PC-3 (cell line): ENCODE data around the gene RAB31. TPM values are rescaled to one million over a fixed set of nuclear protein-coding genes. Genes with fewer than 3 reads are reported as not detected.

Source experiments
- ATAC-seq: fragments of 200-7000 bp; cut with Tn5 transposase; 2 replicates; pipeline ENCODE4 v1.9.1; 2020; ENCODE audit warnings: mild to moderate bottlenecking, moderate library complexity
- BruUV-seq: library from RNA; stranded (reverse); fragments of 400-500 nt; replicated peaks from 2 replicates; lab custom pipeline; 2021; lab: Mats Ljungman, UMichigan
- CTCF ChIA-PET: fragments of 300-600 bp; sonication (Branson Sonifier 250); formaldehyde crosslinking; loops from one replicate; lab custom pipeline; 2022; ENCODE audit warnings: antibody characterized with exemption; lab: Charles Lee
- POLR2A ChIA-PET: fragments of 300-600 bp; sonication (Branson Sonifier 250); formaldehyde crosslinking; loops from one replicate; lab custom pipeline; 2022; ENCODE audit warnings: antibody characterized with exemption; ENCODE audit not compliant: unreplicated experiment; lab: Charles Lee
- DNase-seq: peaks from one replicate; pipeline ENCODE4 v3.0.0-alpha.2; 2015
- H2AFZ ChIP-seq: fragments of 300-600 bp; sonication (generic); 2 replicates; pipeline ENCODE4 v1.6.0; 2016; ENCODE audit warnings: antibody characterized with exemption, low read length
- H3F3A ChIP-seq: fragments of 300-600 bp; sonication (generic); one replicate; pipeline ENCODE4 v1.6.0; 2017; ENCODE audit warnings: antibody characterized with exemption, low read length, control low read depth, mild to moderate bottlenecking; ENCODE audit not compliant: unreplicated experiment
- H3K27ac ChIP-seq: fragments of 300-600 bp; sonication (generic); 2 replicates; pipeline ENCODE4 v1.5.1; 2016; ENCODE audit warnings: mild to moderate bottlenecking, low read length
- H3K27me3 ChIP-seq: fragments of 300-600 bp; sonication (generic); 2 replicates; pipeline ENCODE4 v1.6.1; 2016; ENCODE audit warnings: low read length, mixed read lengths
- H3K36me3 ChIP-seq: fragments of 300-600 bp; sonication (generic); 2 replicates; pipeline ENCODE4 v1.6.1; 2016; ENCODE audit warnings: low read depth, mixed run types, low read length, mixed read lengths
- H3K4me1 ChIP-seq: fragments of 300-600 bp; sonication (generic); 2 replicates; pipeline ENCODE4 v1.5.1; 2016; ENCODE audit warnings: low read length; ENCODE audit not compliant: insufficient read depth
- H3K4me2 ChIP-seq: fragments of 300-600 bp; sonication (generic); 2 replicates; pipeline ENCODE4 v1.6.0; 2016; ENCODE audit warnings: low read length
- H3K4me3 ChIP-seq: fragments of 300-600 bp; sonication (generic); 2 replicates; pipeline ENCODE4 v1.5.1; 2016; ENCODE audit warnings: mild to moderate bottlenecking, low read length, mixed read lengths
- H3K79me2 ChIP-seq: fragments of 300-600 bp; sonication (generic); 2 replicates; pipeline ENCODE4 v1.6.1; 2017; ENCODE audit warnings: low read length, mixed read lengths
- H3K9ac ChIP-seq: fragments of 300-600 bp; sonication (generic); 2 replicates; pipeline ENCODE4 v1.6.0; 2016; ENCODE audit warnings: mild to moderate bottlenecking, low read length
- H3K9me2 ChIP-seq: fragments of 300-600 bp; sonication (generic); replicated peaks from 2 replicates; pipeline ENCODE4 v1.6.1; 2016; ENCODE audit warnings: mixed run types, low read length, mixed read lengths
- H3K9me3 ChIP-seq: fragments of 300-600 bp; sonication (generic); 2 replicates; pipeline ENCODE4 v1.6.1; 2016; ENCODE audit warnings: low read length, mixed read lengths
- H4K20me1 ChIP-seq: fragments of 300-600 bp; sonication (generic); 2 replicates; pipeline ENCODE4 v1.6.1; 2016; ENCODE audit warnings: low read length, mixed read lengths
- EZH2 ChIP-seq: fragments of 300-600 bp; sonication (generic); IDR thresholded peaks from one replicate; pipeline ENCODE4 v1.6.1; 2017; ENCODE audit warnings: antibody characterized with exemption, mild to moderate bottlenecking, low read length; ENCODE audit not compliant: unreplicated experiment
- EZH2phosphoT487 ChIP-seq: fragments of 300-600 bp; sonication (generic); IDR thresholded peaks from 2 replicates; pipeline ENCODE4 v1.6.1; 2018; ENCODE audit warnings: mild to moderate bottlenecking, antibody characterized with exemption, low read length, borderline replicate concordance
- intact Hi-C: fragments of 100-400 bp; cut with micrococcal nuclease; formaldehyde crosslinking; loops from 2 replicates; pipeline ENCODE4 v1.9.0; 2023
- total RNA-seq: library from RNA; depleted of rRNA; stranded (reverse); fragments of >200 nt; gene quantifications from 2 replicates; pipeline ENCODE4 v1.2.3, GENCODE V29; 2014
- TF ChIP-seq, protein P1 (sequence below): fragments of 300-600 bp; sonication (generic); conservative IDR thresholded peaks from 2 replicates; pipeline ENCODE4 v1.5.1; 2017; ENCODE audit warnings: antibody characterized with exemption, low read depth, mild to moderate bottlenecking, low read length

RAB31 gene
- total RNA-seq, 1 experiment from 2014 or later, result 3.8 TPM

GRCh38 chr18:9760641-9761040, 52.5 kb downstream of the RAB31 start:
- ChIA-PET POLR2A (no interaction called here), CTCF (no interaction called here)
- no peaks in the 10 kb centered on the region for H3K9me2 ChIP-seq
- no peaks in the 10 kb centered on the region for H3K36me3 ChIP-seq
- BruUV-seq, result no TSS peak
- no peak overlapping the region for H3K27ac ChIP-seq
- no peak overlapping the region for H3K4me3 ChIP-seq
- H4K20me1 ChIP-seq, result no peaks in the 10 kb centered on the region
- H3F3A ChIP-seq, result no peaks in the 10 kb centered on the region
- DNase-seq (no peak), ATAC-seq (no peak)
- no peaks in the 10 kb centered on the region for H3K9me3 ChIP-seq
- intact Hi-C loops, result no loop called here
- no peak overlapping the region for H3K4me2 ChIP-seq
- no peak overlapping the region for H3K9ac ChIP-seq
- H3K79me2 ChIP-seq, result no peaks in the 10 kb centered on the region
- H3K4me1 ChIP-seq, result no peaks in the 10 kb centered on the region
- TF ChIP-seq EZH2, result no peak
- TF ChIP-seq EZH2phosphoT487, result no peak
- TF ChIP-seq, protein P1, sequence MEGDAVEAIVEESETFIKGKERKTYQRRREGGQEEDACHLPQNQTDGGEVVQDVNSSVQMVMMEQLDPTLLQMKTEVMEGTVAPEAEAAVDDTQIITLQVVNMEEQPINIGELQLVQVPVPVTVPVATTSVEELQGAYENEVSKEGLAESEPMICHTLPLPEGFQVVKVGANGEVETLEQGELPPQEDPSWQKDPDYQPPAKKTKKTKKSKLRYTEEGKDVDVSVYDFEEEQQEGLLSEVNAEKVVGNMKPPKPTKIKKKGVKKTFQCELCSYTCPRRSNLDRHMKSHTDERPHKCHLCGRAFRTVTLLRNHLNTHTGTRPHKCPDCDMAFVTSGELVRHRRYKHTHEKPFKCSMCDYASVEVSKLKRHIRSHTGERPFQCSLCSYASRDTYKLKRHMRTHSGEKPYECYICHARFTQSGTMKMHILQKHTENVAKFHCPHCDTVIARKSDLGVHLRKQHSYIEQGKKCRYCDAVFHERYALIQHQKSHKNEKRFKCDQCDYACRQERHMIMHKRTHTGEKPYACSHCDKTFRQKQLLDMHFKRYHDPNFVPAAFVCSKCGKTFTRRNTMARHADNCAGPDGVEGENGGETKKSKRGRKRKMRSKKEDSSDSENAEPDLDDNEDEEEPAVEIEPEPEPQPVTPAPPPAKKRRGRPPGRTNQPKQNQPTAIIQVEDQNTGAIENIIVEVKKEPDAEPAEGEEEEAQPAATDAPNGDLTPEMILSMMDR, result no peak
- H3K27me3 ChIP-seq, result no peaks in the 10 kb centered on the region
- H2AFZ ChIP-seq, result no peak overlapping the region

- TF ChIP-seq EZH2 (no peak), EZH2phosphoT487 (no peak)
- TF ChIP-seq, protein P1, result no peak
- POLR2A ChIA-PET, result no interaction called here
Observed at GRCh38 chr18:9762526-9762925, 54.4 kb downstream of the RAB31 start.

GRCh38 chr18:9763157-9763556, 55.1 kb downstream of the RAB31 start:
- ATAC-seq (no peak), DNase-seq (no peak)
- Histone ChIP-seq H3K27me3 (no peaks in the 10 kb centered on the region), H3K9ac (no peak overlapping the region), H2AFZ (no peak overlapping the region), H3K4me1 (no peaks in the 10 kb centered on the region), H3K9me3 (no peaks in the 10 kb centered on the region), H4K20me1 (no peaks in the 10 kb centered on the region), H3K4me3 (no peak overlapping the region), H3K79me2 (no peaks in the 10 kb centered on the region), H3K27ac (no peak overlapping the region), H3K36me3 (no peaks in the 10 kb centered on the region), H3F3A (no peaks in the 10 kb centered on the region), H3K9me2 (no peaks in the 10 kb centered on the region), H3K4me2 (no peak overlapping the region)
- intact Hi-C loops, result no loop called here
- TF ChIP-seq EZH2 (no peak), EZH2phosphoT487 (no peak)
- TF ChIP-seq, protein P1, result no peak
- ChIA-PET CTCF (no interaction called here), POLR2A (no interaction called here)
- BruUV-seq, result no TSS peak

More at GRCh38 chr18:9762526-9762925, 54.4 kb downstream of the RAB31 start:
- no peaks in the 10 kb centered on the region for H3K36me3 ChIP-seq
- intact Hi-C loops, result no loop called here
- H3K4me2 ChIP-seq, result no peak overlapping the region
- DNase-seq (no peak), ATAC-seq (no peak)
- no peaks in the 10 kb centered on the region for H3K9me3 ChIP-seq
- H3K27me3 ChIP-seq, result no peaks in the 10 kb centered on the region
- H3K9ac ChIP-seq, result no peak overlapping the region
- no peaks in the 10 kb centered on the region for H3K4me1 ChIP-seq
- no peak overlapping the region for H2AFZ ChIP-seq
- BruUV-seq, result no TSS peak
- no peak overlapping the region for H3K27ac ChIP-seq
- no peaks in the 10 kb centered on the region for H3K9me2 ChIP-seq
- H3K79me2 ChIP-seq, result no peaks in the 10 kb centered on the region
- no peaks in the 10 kb centered on the region for H3F3A ChIP-seq
- H3K4me3 ChIP-seq, result no peak overlapping the region
- no peaks in the 10 kb centered on the region for H4K20me1 ChIP-seq
- CTCF ChIA-PET, result no interaction called here
